HepG2 (cell line): ENCODE results near the gene NEDD8. TPM values are rescaled to one million over a fixed set of nuclear protein-coding genes. Genes with fewer than 3 reads are reported as not detected.

Source experiments
- ARNT ChIP-seq: fragments of 450-650 bp; IDR thresholded peaks from 2 replicates; pipeline ENCODE4 v1.6.1; 2017
- GABPA ChIP-seq, 2 experiments: IDR thresholded peaks; 2 replicates each; pipeline ENCODE4 v1.6.1; 2011 to 2016; ENCODE audit warnings: low read depth in 2 of 2, low read length in 1 of 2, missing biosample characterization in 1 of 2, missing genetic modification characterization in 1 of 2
- GLI4 ChIP-seq: sonication (generic); formaldehyde crosslinking; IDR thresholded peaks from 2 replicates; pipeline ENCODE4 v1.5.1; 2020; ENCODE audit warnings: missing genetic modification reagents, mild to moderate bottlenecking, moderate library complexity, borderline replicate concordance
- GTF3A ChIP-seq: sonication (generic); formaldehyde crosslinking; conservative IDR thresholded peaks from 2 replicates; pipeline ENCODE4 v1.4.0; 2020; ENCODE audit warnings: mild to moderate bottlenecking, missing genetic modification reagents
- HNRNPLL ChIP-seq: fragments of 200-400 bp; formaldehyde crosslinking; IDR thresholded peaks from 2 replicates; pipeline ENCODE4 v1.6.1; 2017; ENCODE audit warnings: mild to moderate bottlenecking, low read depth, low read length; ENCODE audit not compliant: poor library complexity, severe bottlenecking
- HOXD1 ChIP-seq: sonication (generic); formaldehyde crosslinking; IDR thresholded peaks from 2 replicates; pipeline ENCODE4 v1.5.0; 2020; ENCODE audit warnings: missing genetic modification reagents
- KDM4B ChIP-seq: sonication (generic); formaldehyde crosslinking; IDR thresholded peaks from 2 replicates; pipeline ENCODE4 v1.4.0; 2020; ENCODE audit warnings: missing genetic modification reagents
- MIER3 ChIP-seq: IDR thresholded peaks from 2 replicates; pipeline ENCODE4 v1.6.1; 2016; ENCODE audit warnings: missing compliant biosample characterization, borderline replicate concordance
- NONO ChIP-seq, 2 experiments: fragments of 450-650 bp in 1 of 2; sonication (generic) in 1 of 2; formaldehyde crosslinking in 1 of 2; IDR thresholded peaks in 1 of 2; conservative IDR thresholded peaks in 1 of 2; 2 replicates each; pipeline versions ENCODE4 v1.6.1 to v1.8.0; 2017 to 2022; ENCODE audit warnings: mild to moderate bottlenecking in 1 of 2, missing genetic modification reagents in 1 of 2, moderate library complexity in 1 of 2
- RBM39 ChIP-seq: fragments of 200-400 bp; formaldehyde crosslinking; IDR thresholded peaks from one replicate; pipeline ENCODE4 v1.6.1; 2018; ENCODE audit warnings: antibody characterized with exemption, mild to moderate bottlenecking, low read depth, low read length; ENCODE audit not compliant: poor library complexity, severe bottlenecking
- RFX5 ChIP-seq: IDR thresholded peaks from 2 replicates; pipeline ENCODE4 v1.6.1; 2011; ENCODE audit warnings: low read depth, low read length, improper control_type of control experiment
- SALL2 ChIP-seq: sonication (generic); formaldehyde crosslinking; IDR thresholded peaks from 2 replicates; pipeline ENCODE4 v1.8.1; 2023; ENCODE audit warnings: mild to moderate bottlenecking, missing genetic modification reagents, inconsistent platforms
- SOX5 ChIP-seq: IDR thresholded peaks from 2 replicates; pipeline ENCODE4 v1.6.1; 2016; ENCODE audit warnings: borderline replicate concordance
- ZNF224 ChIP-seq: sonication (generic); formaldehyde crosslinking; IDR thresholded peaks from 2 replicates; pipeline ENCODE4 v1.5.0; 2020; ENCODE audit warnings: mild to moderate bottlenecking, missing genetic modification reagents
- ZNF549 ChIP-seq: sonication (generic); formaldehyde crosslinking; IDR thresholded peaks from 2 replicates; pipeline ENCODE4 v1.5.0; 2020; ENCODE audit warnings: missing genetic modification reagents
- ZNF773 ChIP-seq: sonication (generic); formaldehyde crosslinking; IDR thresholded peaks from 2 replicates; pipeline ENCODE4 v1.4.0; 2020; ENCODE audit warnings: missing genetic modification reagents, borderline replicate concordance
- ZNF790 ChIP-seq: sonication (generic); formaldehyde crosslinking; IDR thresholded peaks from 2 replicates; pipeline ENCODE4 v1.8.0; 2022; ENCODE audit warnings: missing genetic modification reagents, mild to moderate bottlenecking, borderline replicate concordance
- polyA plus RNA-seq, 8 experiments: library from polyadenylated mRNA; depleted of rRNA in 3 of 8; stranded (reverse) in 7 of 8; unstranded in 1 of 8; fragments of >200 nt; fragmentation: Illumina TruSeq in 4 of 8; extraction: Trizol in 4 of 8; gene quantifications; 2 replicates each; pipeline versions ENCODE4 v1.2.1 to v1.2.3, GENCODE V29; 2011 to 2016; ENCODE audit warnings: low read depth in 4 of 8, missing spikeins in 1 of 8, mixed read lengths in 1 of 8; ENCODE audit not compliant: insufficient read depth in 1 of 8
- total RNA-seq, 5 experiments: library from RNA; depleted of rRNA; stranded (reverse); fragments of >200 nt; fragmentation: Illumina TruSeq; extraction: Trizol; gene quantifications; 2 replicates each; pipeline ENCODE4 v1.2.3, GENCODE V29; 2016; ENCODE audit warnings: low read depth in 1 of 5
- TF ChIP-seq, protein P1 (sequence below): sonication (generic); formaldehyde crosslinking; IDR thresholded peaks from 2 replicates; pipeline ENCODE4 v1.5.0; 2020; ENCODE audit warnings: missing genetic modification reagents
- TF ChIP-seq, protein P2 (sequence below): sonication (generic); formaldehyde crosslinking; IDR thresholded peaks from 2 replicates; pipeline ENCODE4 v1.5.1; 2020; ENCODE audit warnings: mild to moderate bottlenecking, missing genetic modification reagents, borderline replicate concordance
- TF ChIP-seq, protein P3 (sequence below): IDR thresholded peaks from 2 replicates; pipeline ENCODE4 v1.6.1; 2018; ENCODE audit warnings: missing genetic modification reagents, mild to moderate bottlenecking, missing compliant biosample characterization

The NEDD8 gene
- total and polyA plus RNA-seq, 2 of the 13 experiments (the other 11 are each of a cell fraction or from before 2014, with no cell fraction given) = 535 to 713 TPM

DNA sequence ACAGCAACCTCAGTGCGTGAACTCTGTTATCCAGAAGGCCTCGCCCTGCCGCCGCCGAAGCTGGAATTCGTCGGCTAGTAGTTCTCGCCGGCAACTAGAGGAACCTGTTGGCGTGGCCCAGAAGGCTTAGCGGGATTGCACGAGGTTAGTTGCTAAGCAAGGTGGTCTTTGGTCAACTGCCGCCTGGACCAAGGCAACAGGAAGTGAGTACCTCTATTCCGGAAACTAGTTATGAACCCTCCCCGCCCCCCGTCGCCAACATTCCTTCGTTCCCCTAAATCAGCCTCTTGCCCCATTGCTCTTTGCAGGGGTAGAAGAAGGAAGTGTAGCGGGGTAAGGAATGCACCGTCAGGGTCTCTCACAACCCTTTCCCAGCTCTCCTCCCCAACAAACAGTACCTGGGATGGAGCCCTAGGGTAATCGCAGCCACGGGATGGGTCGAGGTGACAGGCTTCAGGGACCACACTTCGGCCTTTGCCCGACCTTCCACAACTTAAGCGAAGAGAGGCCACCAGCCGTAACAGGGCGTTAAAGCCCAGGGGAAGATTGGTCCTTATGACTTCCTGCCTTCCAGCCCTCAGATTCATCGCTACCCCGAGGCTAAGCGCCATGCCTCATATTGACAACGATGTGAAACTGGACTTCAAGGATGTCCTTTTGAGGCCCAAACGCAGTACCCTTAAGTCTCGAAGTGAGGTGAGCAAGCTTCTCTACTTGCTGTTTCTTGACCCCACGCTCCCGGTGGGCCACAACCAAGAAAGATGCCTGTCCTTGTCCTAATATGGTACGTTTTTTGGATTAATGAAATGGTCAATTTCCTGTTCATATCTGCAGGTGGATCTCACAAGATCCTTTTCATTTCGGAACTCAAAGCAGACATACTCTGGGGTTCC lies 724 bp upstream of the NEDD8 start, which contains the start of gene GMPR2 (continued):
- TF ChIP-seq, protein P1, sequence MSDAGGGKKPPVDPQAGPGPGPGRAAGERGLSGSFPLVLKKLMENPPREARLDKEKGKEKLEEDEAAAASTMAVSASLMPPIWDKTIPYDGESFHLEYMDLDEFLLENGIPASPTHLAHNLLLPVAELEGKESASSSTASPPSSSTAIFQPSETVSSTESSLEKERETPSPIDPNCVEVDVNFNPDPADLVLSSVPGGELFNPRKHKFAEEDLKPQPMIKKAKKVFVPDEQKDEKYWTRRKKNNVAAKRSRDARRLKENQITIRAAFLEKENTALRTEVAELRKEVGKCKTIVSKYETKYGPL (CRISPR knock-in tag) = peak; percentile 77; the same call in 1 of the 2 replicates
- TF ChIP-seq NONO (IDR thresholded peaks at IDR 0.05) (no peak), NONO (CRISPR knock-in tag; conservative IDR thresholded peaks at IDR 0.05) (peak; percentile 94), KDM4B (CRISPR knock-in tag) (peak; percentile 76), RBM39 (peak; percentile 9), GTF3A (CRISPR knock-in tag) (peak; percentile 68; the same call in 1 of the 2 replicates), ZNF224 (peak; percentile 65), ZNF773 (CRISPR knock-in tag) (0 out of 2 replicates have a peak, but pooled peaks have one; percentile 80), ZNF549 (no peak), HOXD1 (CRISPR knock-in tag) (peak; percentile 31; the same call in 1 of the 2 replicates), SALL2 (0 out of 2 replicates have a peak, but pooled peaks have one; percentile 83), HNRNPLL (peak; percentile 51), MIER3 (CRISPR knock-in tag) (peak; percentile 82; the same call in 1 of the 2 replicates), RFX5 (peak; percentile 92), GABPA (IDR thresholded peaks at IDR 0.05; ENCODE audit: low read depth, low read length) (no peak), GABPA (CRISPR knock-in tag; IDR thresholded peaks at IDR 0.05; ENCODE audit: low read depth) (no peak), GLI4 (CRISPR knock-in tag) (peak; percentile 77; the same call in 1 of the 2 replicates), ZNF790 (CRISPR knock-in tag) (peak; percentile 72; the same call in 1 of the 2 replicates), ARNT (no peak), SOX5 (CRISPR knock-in tag) (peak; percentile 37)
- TF ChIP-seq, protein P2, sequence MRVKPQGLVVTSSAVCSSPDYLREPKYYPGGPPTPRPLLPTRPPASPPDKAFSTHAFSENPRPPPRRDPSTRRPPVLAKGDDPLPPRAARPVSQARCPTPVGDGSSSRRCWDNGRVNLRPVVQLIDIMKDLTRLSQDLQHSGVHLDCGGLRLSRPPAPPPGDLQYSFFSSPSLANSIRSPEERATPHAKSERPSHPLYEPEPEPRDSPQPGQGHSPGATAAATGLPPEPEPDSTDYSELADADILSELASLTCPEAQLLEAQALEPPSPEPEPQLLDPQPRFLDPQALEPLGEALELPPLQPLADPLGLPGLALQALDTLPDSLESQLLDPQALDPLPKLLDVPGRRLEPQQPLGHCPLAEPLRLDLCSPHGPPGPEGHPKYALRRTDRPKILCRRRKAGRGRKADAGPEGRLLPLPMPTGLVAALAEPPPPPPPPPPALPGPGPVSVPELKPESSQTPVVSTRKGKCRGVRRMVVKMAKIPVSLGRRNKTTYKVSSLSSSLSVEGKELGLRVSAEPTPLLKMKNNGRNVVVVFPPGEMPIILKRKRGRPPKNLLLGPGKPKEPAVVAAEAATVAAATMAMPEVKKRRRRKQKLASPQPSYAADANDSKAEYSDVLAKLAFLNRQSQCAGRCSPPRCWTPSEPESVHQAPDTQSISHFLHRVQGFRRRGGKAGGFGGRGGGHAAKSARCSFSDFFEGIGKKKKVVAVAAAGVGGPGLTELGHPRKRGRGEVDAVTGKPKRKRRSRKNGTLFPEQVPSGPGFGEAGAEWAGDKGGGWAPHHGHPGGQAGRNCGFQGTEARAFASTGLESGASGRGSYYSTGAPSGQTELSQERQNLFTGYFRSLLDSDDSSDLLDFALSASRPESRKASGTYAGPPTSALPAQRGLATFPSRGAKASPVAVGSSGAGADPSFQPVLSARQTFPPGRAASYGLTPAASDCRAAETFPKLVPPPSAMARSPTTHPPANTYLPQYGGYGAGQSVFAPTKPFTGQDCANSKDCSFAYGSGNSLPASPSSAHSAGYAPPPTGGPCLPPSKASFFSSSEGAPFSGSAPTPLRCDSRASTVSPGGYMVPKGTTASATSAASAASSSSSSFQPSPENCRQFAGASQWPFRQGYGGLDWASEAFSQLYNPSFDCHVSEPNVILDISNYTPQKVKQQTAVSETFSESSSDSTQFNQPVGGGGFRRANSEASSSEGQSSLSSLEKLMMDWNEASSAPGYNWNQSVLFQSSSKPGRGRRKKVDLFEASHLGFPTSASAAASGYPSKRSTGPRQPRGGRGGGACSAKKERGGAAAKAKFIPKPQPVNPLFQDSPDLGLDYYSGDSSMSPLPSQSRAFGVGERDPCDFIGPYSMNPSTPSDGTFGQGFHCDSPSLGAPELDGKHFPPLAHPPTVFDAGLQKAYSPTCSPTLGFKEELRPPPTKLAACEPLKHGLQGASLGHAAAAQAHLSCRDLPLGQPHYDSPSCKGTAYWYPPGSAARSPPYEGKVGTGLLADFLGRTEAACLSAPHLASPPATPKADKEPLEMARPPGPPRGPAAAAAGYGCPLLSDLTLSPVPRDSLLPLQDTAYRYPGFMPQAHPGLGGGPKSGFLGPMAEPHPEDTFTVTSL = peak; percentile 70; the same call in 1 of the 2 replicates
- TF ChIP-seq, protein P3, sequence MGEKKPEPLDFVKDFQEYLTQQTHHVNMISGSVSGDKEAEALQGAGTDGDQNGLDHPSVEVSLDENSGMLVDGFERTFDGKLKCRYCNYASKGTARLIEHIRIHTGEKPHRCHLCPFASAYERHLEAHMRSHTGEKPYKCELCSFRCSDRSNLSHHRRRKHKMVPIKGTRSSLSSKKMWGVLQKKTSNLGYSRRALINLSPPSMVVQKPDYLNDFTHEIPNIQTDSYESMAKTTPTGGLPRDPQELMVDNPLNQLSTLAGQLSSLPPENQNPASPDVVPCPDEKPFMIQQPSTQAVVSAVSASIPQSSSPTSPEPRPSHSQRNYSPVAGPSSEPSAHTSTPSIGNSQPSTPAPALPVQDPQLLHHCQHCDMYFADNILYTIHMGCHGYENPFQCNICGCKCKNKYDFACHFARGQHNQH (CRISPR knock-in tag) = peak; percentile 88
